ENCODE results near the gene MACROD1. TPM values are rescaled to one million over a fixed set of nuclear protein-coding genes. Genes with fewer than 3 reads are reported as not detected.

MACROD1 gene
- total and polyA plus RNA-seq, 2 of the 13 experiments (the other 11 are each of a cell fraction or from before 2014, with no cell fraction given) = 23.1 to 34.5 TPM

GRCh38 chr11:64170419-64170818, 4.5 kb upstream of the MACROD1 start (continued):
- TF ChIP-seq, protein P1, sequence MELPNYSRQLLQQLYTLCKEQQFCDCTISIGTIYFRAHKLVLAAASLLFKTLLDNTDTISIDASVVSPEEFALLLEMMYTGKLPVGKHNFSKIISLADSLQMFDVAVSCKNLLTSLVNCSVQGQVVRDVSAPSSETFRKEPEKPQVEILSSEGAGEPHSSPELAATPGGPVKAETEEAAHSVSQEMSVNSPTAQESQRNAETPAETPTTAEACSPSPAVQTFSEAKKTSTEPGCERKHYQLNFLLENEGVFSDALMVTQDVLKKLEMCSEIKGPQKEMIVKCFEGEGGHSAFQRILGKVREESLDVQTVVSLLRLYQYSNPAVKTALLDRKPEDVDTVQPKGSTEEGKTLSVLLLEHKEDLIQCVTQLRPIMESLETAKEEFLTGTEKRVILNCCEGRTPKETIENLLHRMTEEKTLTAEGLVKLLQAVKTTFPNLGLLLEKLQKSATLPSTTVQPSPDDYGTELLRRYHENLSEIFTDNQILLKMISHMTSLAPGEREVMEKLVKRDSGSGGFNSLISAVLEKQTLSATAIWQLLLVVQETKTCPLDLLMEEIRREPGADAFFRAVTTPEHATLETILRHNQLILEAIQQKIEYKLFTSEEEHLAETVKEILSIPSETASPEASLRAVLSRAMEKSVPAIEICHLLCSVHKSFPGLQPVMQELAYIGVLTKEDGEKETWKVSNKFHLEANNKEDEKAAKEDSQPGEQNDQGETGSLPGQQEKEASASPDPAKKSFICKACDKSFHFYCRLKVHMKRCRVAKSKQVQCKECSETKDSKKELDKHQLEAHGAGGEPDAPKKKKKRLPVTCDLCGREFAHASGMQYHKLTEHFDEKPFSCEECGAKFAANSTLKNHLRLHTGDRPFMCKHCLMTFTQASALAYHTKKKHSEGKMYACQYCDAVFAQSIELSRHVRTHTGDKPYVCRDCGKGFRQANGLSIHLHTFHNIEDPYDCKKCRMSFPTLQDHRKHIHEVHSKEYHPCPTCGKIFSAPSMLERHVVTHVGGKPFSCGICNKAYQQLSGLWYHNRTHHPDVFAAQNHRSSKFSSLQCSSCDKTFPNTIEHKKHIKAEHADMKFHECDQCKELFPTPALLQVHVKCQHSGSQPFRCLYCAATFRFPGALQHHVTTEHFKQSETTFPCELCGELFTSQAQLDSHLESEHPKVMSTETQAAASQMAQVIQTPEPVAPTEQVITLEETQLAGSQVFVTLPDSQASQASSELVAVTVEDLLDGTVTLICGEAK (IDR thresholded peaks at IDR 0.05) = peak; percentile 70
- TF ChIP-seq, protein P1 (CRISPR knock-in tag; IDR thresholded peaks at IDR 0.05) = no peak
- TF ChIP-seq ZNF18 (CRISPR knock-in tag; IDR thresholded peaks at IDR 0.05; ENCODE audit: insufficient replicate concordance) = no peak
- TF ChIP-seq, protein P2, sequence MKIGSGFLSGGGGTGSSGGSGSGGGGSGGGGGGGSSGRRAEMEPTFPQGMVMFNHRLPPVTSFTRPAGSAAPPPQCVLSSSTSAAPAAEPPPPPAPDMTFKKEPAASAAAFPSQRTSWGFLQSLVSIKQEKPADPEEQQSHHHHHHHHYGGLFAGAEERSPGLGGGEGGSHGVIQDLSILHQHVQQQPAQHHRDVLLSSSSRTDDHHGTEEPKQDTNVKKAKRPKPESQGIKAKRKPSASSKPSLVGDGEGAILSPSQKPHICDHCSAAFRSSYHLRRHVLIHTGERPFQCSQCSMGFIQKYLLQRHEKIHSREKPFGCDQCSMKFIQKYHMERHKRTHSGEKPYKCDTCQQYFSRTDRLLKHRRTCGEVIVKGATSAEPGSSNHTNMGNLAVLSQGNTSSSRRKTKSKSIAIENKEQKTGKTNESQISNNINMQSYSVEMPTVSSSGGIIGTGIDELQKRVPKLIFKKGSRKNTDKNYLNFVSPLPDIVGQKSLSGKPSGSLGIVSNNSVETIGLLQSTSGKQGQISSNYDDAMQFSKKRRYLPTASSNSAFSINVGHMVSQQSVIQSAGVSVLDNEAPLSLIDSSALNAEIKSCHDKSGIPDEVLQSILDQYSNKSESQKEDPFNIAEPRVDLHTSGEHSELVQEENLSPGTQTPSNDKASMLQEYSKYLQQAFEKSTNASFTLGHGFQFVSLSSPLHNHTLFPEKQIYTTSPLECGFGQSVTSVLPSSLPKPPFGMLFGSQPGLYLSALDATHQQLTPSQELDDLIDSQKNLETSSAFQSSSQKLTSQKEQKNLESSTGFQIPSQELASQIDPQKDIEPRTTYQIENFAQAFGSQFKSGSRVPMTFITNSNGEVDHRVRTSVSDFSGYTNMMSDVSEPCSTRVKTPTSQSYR (CRISPR knock-in tag; IDR thresholded peaks at IDR 0.05; ENCODE audit: borderline replicate concordance) = no peak
- no peak for TF ChIP-seq PPARG (CRISPR knock-in tag; conservative IDR thresholded peaks at IDR 0.05)
- TF ChIP-seq IRF2 (CRISPR knock-in tag; IDR thresholded peaks at IDR 0.05) = no peak
- no peak for TF ChIP-seq IRF9 (CRISPR knock-in tag; IDR thresholded peaks at IDR 0.05; ENCODE audit: borderline replicate concordance)
- TF ChIP-seq ZNF12 (CRISPR knock-in tag; IDR thresholded peaks at IDR 0.05) = no peak
- no peak for TF ChIP-seq ZNF33B (CRISPR knock-in tag; IDR thresholded peaks at IDR 0.05)
- no peak for TF ChIP-seq TAF15 (IDR thresholded peaks at IDR 0.05; ENCODE audit: low read depth, low read length, poor library complexity, severe bottlenecking)
- no peak for TF ChIP-seq ZNF362 (CRISPR knock-in tag; IDR thresholded peaks at IDR 0.05; ENCODE audit: borderline replicate concordance)
- TF ChIP-seq FOSL2 (CRISPR knock-in tag; IDR thresholded peaks at IDR 0.05) = peak; percentile 73
- TF ChIP-seq MIER3 (CRISPR knock-in tag; IDR thresholded peaks at IDR 0.05; ENCODE audit: borderline replicate concordance) = no peak
- no peak for TF ChIP-seq GTF2F1 (IDR thresholded peaks at IDR 0.05; ENCODE audit: low read length)

Data from HepG2 (cell line).